ENCODE data around the gene TRIM44. TPM values are rescaled to one million over a fixed set of nuclear protein-coding genes. Genes with fewer than 3 reads are reported as not detected.
"Not testable (repeated sequence)": the region's sequence is repeated elsewhere in the genome, so short reads cannot be mapped to it uniquely, and the experiment has no call there.

Gene TRIM44
- total RNA-seq, 2 donors from 2014 or later, result 35.0 to 46.0 TPM

- ATAC-seq (no peak), DNase-seq (no peak)
- intact Hi-C loops (cut with DNase I), result loop anchor here in 1 of 2 donors (5.0 to 10.0 kb wide), 2 partner anchors 39 to 163 kb away; no protein-coding TSS in a partner anchor
Measured at GRCh38 chr11:35661534-35661933, 1.0 kb upstream of the TRIM44 start.

- DNase-seq (no peak), ATAC-seq (peak; percentile 7 to 34)
- intact Hi-C loops (cut with DNase I), result loop anchor here in 1 of 2 donors (5.0 to 10.0 kb wide), 2 partner anchors 40 to 163 kb away; no protein-coding TSS in a partner anchor
Measured at GRCh38 chr11:35662061-35662648, 420 bp upstream of the TRIM44 start.

- intact Hi-C loops (cut with DNase I), result loop anchor here in 1 of 2 donors (5.0 to 10.0 kb wide), 2 partner anchors 41 to 161 kb away; no protein-coding TSS in a partner anchor
- ATAC-seq, result no peak
- DNase-seq, result no peak
Measured at GRCh38 chr11:35663408-35663702, 780 bp downstream of the TRIM44 start.

- ATAC-seq, result no peak
- intact Hi-C loops (cut with DNase I), result loop anchor here in 1 of 2 donors (5.0 to 10.0 kb wide), 2 partner anchors 43 to 160 kb away; no protein-coding TSS in a partner anchor
Measured at GRCh38 chr11:35664977-35665441, 2.4 kb downstream of the TRIM44 start.

GRCh38 chr11:35667257-35667656 lies 4.7 kb downstream of the TRIM44 start:
- no peak for ATAC-seq
- intact Hi-C loops (cut with DNase I), result loop anchor here in 1 of 2 donors (10.0 kb wide), 1 partner anchor 158 kb away; no protein-coding TSS in a partner anchor
- DNase-seq, result no peak

More at GRCh38 chr11:35664977-35665441, 2.4 kb downstream of the TRIM44 start:
- DNase-seq, result no peak

GRCh38 chr11:35668350-35668749 lies 5.8 kb downstream of the TRIM44 start:
- not testable (repeated sequence) for ATAC-seq, DNase-seq
- intact Hi-C loops (cut with DNase I), result loop anchor here in 1 of 2 donors (10.0 kb wide), 1 partner anchor 156 kb away; no protein-coding TSS in a partner anchor

- intact Hi-C loops (cut with DNase I), result no loop called here
- ATAC-seq, result no peak
- DNase-seq, result no peak
Measured at GRCh38 chr11:35671396-35672127, 9.0 kb downstream of the TRIM44 start.

- DNase-seq, result no peak
- no peak for ATAC-seq
- intact Hi-C loops (cut with DNase I), result no loop called here
Measured at GRCh38 chr11:35672608-35673007, 10.0 kb downstream of the TRIM44 start.

GRCh38 chr11:35675901-35676610 lies 13.5 kb downstream of the TRIM44 start:
- ATAC-seq (peak in 1 of 2 donors; percentile 30), DNase-seq (no peak)
- intact Hi-C loops (cut with DNase I), result no loop called here

- intact Hi-C loops (cut with DNase I), result no loop called here
- ATAC-seq, result no peak
- DNase-seq, result no peak
Measured at GRCh38 chr11:35676611-35676965, 14.0 kb downstream of the TRIM44 start.

- ATAC-seq (no peak), DNase-seq (no peak)
- intact Hi-C loops (cut with DNase I), result no loop called here
Measured at GRCh38 chr11:35677904-35678303, 15.3 kb downstream of the TRIM44 start.

GRCh38 chr11:35678471-35678870 lies 15.9 kb downstream of the TRIM44 start:
- no peak for ATAC-seq
- intact Hi-C loops (cut with DNase I), result no loop called here
- DNase-seq, result no peak

- no peak for DNase-seq
- ATAC-seq, result no peak
- intact Hi-C loops (cut with DNase I), result no loop called here
Measured at GRCh38 chr11:35678975-35679374, 16.4 kb downstream of the TRIM44 start.

GRCh38 chr11:35680506-35680905 lies 17.9 kb downstream of the TRIM44 start:
- ATAC-seq, result no peak
- DNase-seq, result no peak
- intact Hi-C loops (cut with DNase I), result no loop called here

GRCh38 chr11:35681163-35681767 lies 18.7 kb downstream of the TRIM44 start:
- DNase-seq, result no peak
- intact Hi-C loops (cut with DNase I), result no loop called here
- no peak for ATAC-seq

- intact Hi-C loops (cut with DNase I), result no loop called here
- ATAC-seq (peak in 1 of 2 donors; percentile 27), DNase-seq (no peak)
Measured at GRCh38 chr11:35682230-35683173, 19.9 kb downstream of the TRIM44 start.

GRCh38 chr11:35683728-35684339 lies 21.3 kb downstream of the TRIM44 start:
- DNase-seq (no peak), ATAC-seq (peak in 1 of 2 donors; percentile 38)
- intact Hi-C loops (cut with DNase I), result no loop called here

GRCh38 chr11:35688023-35688422 lies 25.4 kb downstream of the TRIM44 start:
- intact Hi-C loops (cut with DNase I), result no loop called here
- DNase-seq (no peak), ATAC-seq (peak in 1 of 2 donors; percentile 47)

All from left cardiac atrium (tissue), 4 donors.